ENCODE results near the gene RSPH3.
"Not testable (repeated sequence)": the region's sequence is repeated elsewhere in the genome, so short reads cannot be mapped to it uniquely, and the experiment has no call there.

RSPH3 gene, protein sequence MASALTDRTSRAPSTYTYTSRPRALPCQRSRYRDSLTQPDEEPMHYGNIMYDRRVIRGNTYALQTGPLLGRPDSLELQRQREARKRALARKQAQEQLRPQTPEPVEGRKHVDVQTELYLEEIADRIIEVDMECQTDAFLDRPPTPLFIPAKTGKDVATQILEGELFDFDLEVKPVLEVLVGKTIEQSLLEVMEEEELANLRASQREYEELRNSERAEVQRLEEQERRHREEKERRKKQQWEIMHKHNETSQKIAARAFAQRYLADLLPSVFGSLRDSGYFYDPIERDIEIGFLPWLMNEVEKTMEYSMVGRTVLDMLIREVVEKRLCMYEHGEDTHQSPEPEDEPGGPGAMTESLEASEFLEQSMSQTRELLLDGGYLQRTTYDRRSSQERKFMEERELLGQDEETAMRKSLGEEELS

DNA sequence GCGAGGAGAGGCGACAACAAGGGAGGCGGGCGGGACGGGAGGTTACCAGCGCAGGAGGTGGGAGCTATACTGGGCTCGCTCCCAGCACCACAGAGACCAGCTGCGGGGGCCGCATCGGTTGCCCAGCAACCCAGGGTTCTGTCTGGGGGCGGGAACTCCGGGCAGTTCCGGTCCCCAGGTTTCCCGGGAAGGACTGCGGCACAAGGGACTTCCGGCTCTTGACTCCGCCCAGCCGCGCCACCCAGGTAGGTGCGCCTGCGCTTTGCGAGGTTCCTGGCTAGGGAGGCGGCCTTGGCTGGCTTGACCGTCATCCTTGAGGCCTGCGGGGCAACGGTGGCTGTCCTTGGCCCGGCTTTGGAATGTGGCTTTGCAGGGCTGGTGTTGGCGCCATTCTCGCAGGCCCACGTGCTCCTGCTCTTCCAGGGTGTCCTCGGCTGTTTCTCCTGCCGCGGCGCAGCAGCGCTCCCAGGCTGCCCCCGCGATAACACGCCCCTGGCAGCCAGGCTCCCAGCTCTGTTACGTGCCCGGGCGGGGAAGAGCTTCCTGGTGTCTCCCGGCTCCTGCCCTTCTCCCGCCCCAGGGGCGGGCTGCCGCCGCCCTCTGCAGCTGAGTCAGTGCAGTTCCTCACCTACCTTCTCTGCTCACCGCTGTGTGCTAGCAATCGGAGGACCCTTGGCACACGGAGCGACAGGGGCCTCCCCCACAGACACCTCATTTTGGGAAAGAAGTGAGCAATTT is at the start of gene RSPH3:
TSS of gene RSPH3 (minus strand) at position 537 of the 738 bp plus-strand sequence. CDS start 652 bp downstream, outside the sequence.
- DNase-seq (ENCODE audit: low read depth): peak; percentile 82

GRCh38 chr6:159047891-159048685 is 48.1 kb upstream of the RSPH3 start:
- DNase-seq (ENCODE audit: low read depth): no peak

- DNase-seq (ENCODE audit: low read depth): no peak
Measured at GRCh38 chr6:159045801-159046200, 45.8 kb upstream of the RSPH3 start.

- peak; percentile 30 for DNase-seq (ENCODE audit: low read depth)
Measured at GRCh38 chr6:159044899-159045727, 45.1 kb upstream of the RSPH3 start, which contains the start of gene TAGAP. Gene TAGAP (minus strand): TSS chr6:159044991. CDS start chr6:159044146, 845 bp downstream.

DNA sequence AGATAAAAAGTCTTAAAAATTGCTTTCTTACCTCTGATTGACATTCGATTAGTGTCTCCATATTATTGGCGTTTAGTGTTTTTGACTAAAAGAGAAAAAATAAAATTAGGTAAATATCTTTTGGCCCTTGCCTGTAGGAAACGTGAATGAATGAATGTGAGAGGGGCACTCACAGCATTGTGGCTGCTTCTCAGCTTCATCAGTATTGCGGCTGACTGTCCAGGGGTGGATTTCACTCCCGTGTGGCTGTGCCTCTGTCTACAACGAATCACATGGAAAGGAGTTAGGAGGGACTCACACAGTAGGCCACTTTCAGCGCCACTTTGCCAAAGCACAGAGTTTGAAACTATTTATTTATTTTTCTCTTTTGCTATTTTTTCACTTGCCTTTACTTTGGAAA is 43.9 kb upstream of the RSPH3 start:
- DNase-seq (ENCODE audit: low read depth): no peak

DNA sequence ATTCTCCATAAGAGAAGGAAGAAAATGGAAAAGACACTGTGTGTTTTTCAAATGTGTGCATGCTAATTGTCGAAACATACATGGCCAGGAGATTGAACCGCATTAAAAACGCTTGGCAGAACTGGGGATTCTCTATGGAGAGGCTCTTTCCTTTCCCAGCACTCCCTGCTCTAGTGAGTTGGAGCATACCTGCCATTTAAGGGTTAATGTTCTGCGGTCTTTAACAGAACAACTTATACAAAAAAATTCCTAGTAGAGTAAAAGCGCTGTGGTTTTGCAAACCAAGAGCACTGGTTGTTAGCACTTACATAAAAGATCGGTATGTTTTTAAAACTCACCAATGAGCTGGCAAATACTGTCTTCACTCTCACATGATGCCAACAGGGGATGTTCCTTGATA is 43.2 kb upstream of the RSPH3 start:
- DNase-seq (ENCODE audit: low read depth): no peak

DNA sequence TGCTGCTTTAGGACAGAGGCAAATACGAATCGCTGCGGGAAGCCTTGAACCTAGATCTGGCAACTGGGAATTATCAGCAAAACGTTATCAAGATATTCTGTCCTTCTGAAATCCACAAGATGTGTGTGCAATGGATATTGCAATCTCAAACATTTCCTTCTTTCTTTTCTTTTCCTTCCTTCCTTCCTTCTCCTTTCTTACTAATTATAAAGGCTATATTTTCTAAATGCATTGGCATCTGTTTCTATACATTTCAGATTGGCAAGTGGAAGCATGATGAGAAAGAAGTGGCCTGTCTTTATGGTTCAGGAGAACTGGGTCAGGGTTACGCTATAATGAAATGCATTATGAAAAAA is 42.8 kb upstream of the RSPH3 start:
- no peak for DNase-seq (ENCODE audit: low read depth)

GRCh38 chr6:159042003-159042825 is 42.2 kb upstream of the RSPH3 start:
- peak; percentile 39 for DNase-seq (ENCODE audit: low read depth)

DNA sequence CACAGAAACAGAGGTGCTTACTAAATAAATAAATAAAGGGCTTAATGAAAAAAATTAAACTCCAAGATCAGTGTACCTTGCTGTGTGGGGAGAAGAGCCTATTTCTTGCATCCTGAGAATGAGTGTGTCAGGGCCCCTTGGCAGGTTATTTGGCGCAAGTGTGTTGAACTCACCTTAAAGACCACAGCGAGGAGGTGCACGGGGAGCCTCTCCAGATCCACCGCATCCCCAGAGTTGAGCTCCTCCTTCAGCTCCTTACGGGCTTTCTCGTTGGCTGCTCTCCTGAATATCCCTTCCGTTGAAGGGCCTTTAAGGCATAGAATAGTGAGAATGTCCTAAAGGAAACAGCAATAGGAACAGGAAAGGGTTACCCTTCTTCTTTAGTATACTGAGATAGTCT is 41.2 kb upstream of the RSPH3 start:
- DNase-seq (ENCODE audit: low read depth): no peak

DNA sequence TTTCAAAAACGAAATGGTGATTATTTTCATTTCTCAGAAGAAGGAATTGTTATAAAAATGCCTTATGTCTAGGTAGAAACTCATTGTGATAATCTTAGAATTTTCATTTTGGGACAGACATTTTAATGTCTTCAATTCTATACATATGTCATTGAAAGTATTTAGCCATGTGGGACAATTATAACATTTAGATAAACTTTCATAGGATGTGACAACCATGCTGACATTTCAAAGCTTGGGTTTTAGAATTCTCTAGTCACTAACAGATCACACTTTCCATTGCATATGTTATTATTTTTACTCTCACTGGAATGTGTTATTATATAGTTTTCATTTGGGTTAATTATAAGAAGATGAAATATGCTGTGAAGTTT is 39.9 kb upstream of the RSPH3 start:
- DNase-seq (ENCODE audit: low read depth): no peak

DNA sequence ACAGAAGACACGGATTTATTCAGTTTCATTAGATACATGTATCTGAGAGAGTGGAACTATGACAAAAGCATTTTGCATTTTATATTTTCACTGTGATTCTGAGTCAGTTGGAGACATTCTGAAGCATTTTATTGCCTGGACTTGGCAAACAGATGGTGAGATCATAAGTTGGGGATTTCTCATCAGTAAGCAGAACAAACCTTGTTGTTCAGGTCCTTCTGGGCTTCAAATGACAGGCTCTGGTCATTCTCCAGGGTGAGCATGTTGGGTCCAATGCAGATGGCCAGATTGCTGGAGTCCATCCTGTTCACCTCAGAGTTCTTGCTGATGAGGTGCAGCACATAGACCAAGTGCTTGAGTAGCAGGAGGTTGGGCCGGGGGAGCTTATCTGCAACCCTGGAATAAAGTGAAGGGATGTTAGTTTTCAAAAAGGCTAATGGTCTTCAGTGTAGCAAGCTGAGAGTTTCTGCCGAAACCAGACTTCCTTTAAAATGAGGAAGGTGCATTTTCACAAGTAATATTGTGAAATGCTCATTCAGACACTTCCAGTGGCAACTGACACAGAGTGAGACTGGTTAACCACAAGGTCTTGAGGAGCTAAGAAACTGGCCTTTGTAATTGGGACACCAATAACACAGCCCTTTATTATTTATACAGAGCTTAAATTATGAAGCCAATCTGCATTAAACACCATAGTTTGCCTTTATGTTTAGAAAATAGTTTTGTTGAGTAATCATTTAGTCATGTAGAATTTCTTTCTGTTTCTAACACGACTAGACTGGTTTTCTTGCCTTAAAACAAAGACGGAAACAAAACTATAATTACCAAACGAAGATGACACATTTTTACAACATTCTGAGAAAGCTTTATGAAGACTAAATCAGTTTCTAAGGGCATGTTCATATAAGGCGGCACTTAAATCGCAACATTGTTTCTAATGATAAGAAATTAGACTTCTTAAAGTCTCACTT is 39.2 kb upstream of the RSPH3 start:
- no peak for DNase-seq (ENCODE audit: low read depth)

DNA sequence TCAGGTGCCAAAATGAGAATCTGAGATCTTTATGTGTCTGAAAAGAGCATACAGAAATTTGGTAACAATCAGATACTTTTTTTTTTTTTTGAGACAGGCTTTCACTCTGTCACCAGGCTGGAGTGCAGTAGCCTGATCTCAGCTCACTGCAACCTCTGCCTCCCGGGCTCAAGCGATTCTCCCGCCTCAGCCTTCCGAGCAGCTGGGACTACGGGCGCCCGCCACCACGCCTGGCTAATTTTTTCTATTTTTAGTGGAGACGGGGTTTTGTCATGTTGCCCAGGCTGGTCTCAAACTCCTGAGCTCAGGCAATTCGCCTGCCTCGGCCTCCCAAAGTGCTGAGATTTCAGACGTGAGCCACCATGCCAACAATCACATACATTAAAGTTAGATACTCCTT is 38.3 kb upstream of the RSPH3 start:
- DNase-seq (ENCODE audit: low read depth): not testable (repeated sequence)

GRCh38 chr6:159037756-159038290 is 37.8 kb upstream of the RSPH3 start:
- DNase-seq (ENCODE audit: low read depth): no peak

GRCh38 chr6:159036673-159037072 is 36.7 kb upstream of the RSPH3 start:
- no peak for DNase-seq (ENCODE audit: low read depth)

GRCh38 chr6:159035891-159036290 is 35.9 kb upstream of the RSPH3 start:
- DNase-seq (ENCODE audit: low read depth): no peak

DNA sequence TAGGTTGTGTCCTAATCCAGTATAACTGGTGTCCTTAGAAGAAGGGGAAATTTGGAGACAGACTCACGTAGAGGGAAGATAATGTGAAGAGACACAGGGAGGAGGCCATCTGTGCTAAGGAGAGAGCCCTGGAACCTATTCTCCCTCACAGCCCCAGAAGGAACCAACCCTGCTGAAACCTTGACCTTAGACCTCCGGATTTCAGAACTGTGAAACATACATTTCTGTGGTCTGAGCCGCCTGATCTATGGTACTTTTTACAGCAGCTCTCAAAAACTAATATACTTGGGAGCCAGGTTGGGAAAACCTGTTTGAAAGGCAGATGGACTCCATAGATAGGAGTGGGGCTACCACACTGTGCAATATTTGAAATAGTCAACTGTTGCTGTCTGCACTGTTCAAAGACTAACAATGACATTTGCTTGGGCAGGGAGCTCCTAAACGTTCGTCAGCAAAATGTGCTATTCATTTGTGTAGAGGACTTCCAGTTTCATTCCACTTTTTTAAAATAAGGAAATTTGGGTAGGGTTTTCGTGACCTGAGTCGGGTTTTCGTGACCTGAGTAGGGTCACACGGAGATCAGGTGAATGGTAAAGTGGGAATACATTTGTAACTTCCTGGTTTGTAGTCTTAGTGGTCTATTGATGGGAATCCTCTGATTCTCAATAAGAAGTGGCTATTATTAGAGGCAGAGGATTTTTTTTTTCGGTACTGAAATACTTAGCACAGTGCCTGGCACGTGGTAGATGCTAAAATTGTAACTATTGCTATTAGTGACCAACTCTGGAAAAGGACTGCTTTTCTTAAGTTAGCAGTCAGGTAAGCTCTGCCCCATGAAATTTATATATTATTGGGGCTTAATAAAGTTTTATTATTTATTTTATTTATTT is 33.4 kb upstream of the RSPH3 start:
- no peak for DNase-seq (ENCODE audit: low read depth)

DNA sequence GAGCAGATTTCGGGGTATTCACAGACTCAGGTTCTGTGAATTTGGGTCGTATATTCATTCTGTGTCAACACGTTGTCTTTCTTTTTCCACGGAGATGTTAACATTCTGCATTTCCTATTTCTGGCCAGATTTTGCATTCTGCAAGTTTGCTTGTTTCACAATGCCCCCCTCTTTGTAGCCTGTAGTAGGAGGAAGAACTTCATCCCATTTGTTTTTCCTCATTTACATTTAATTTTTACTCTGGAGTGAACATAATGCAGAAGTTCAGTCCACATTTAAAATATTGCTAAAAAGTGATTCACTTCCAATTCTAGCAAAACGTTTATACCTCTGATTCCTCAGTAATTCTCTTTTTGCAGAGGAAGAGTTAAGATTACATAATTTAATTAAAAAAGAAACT is 31.8 kb upstream of the RSPH3 start:
- no peak for DNase-seq (ENCODE audit: low read depth)

GRCh38 chr6:159030168-159030567 is 30.2 kb upstream of the RSPH3 start:
- no peak for DNase-seq (ENCODE audit: low read depth)

Data from CMK (cell line).